ENCODE results near the gene CDS1. TPM values are rescaled to one million over a fixed set of nuclear protein-coding genes. Genes with fewer than 3 reads are reported as not detected.

Gene CDS1
- total and polyA plus RNA-seq, 2 experiments from 2014 or later, result 11.0 to 21.3 TPM

GRCh38 chr4:84573385-84574068 is 9.4 kb upstream of the CDS1 start:
- Histone ChIP-seq H3K27ac (no peak overlapping the region), H3K9me2 (replicated peaks; ENCODE audit: insufficient read depth) (no peaks in the 10 kb centered on the region), H2AFZ (no peak overlapping the region), H3K27me3 (no peaks in the 10 kb centered on the region), H3K36me3 (replicated peaks; ENCODE audit: insufficient read depth, low read depth) (no peaks in the 10 kb centered on the region), H3K9me3 (ENCODE audit: low read depth) (no peaks in the 10 kb centered on the region), H3K4me1 (ENCODE audit: insufficient read depth) (no peaks in the 10 kb centered on the region), H3K4me3 (no peak overlapping the region), H3K79me2 (no peaks in the 10 kb centered on the region), H4K20me1 (ENCODE audit: insufficient read depth, poor library complexity, severe bottlenecking) (no peaks in the 10 kb centered on the region), H3K4me2 (no peak overlapping the region)
- no peak for TF ChIP-seq EZH2 (IDR thresholded peaks at IDR 0.05; ENCODE audit: borderline replicate concordance)
- no peak for TF ChIP-seq CTCF (IDR thresholded peaks at IDR 0.05; ENCODE audit: poor library complexity)
- no peak for TF ChIP-seq EZH2phosphoT487 (IDR thresholded peaks at IDR 0.05; ENCODE audit: low read depth, severe bottlenecking, unreplicated experiment)
- DNase-seq (ENCODE audit: low spot score), result no peak
- WGBS (ENCODE audit: low lambda C conversion rate, missing lambda C conversion rate), result 86% methylated on average over 4 of the region's 4 CpGs

GRCh38 chr4:84574069-84574720 is 8.7 kb upstream of the CDS1 start:
- Histone ChIP-seq H3K4me3 (no peak overlapping the region), H3K79me2 (no peaks in the 10 kb centered on the region), H3K9me3 (ENCODE audit: low read depth) (no peaks in the 10 kb centered on the region), H3K4me2 (no peak overlapping the region), H3K4me1 (ENCODE audit: insufficient read depth) (no peaks in the 10 kb centered on the region), H3K9me2 (replicated peaks; ENCODE audit: insufficient read depth) (no peaks in the 10 kb centered on the region), H3K27ac (no peak overlapping the region), H3K36me3 (replicated peaks; ENCODE audit: insufficient read depth, low read depth) (no peaks in the 10 kb centered on the region), H4K20me1 (ENCODE audit: insufficient read depth, poor library complexity, severe bottlenecking) (no peaks in the 10 kb centered on the region), H3K27me3 (no peaks in the 10 kb centered on the region), H2AFZ (no peak overlapping the region)
- WGBS (ENCODE audit: low lambda C conversion rate, missing lambda C conversion rate), result 88% methylated on average over 6 of the region's 6 CpGs
- DNase-seq (ENCODE audit: low spot score), result no peak
- no peak for TF ChIP-seq EZH2 (IDR thresholded peaks at IDR 0.05; ENCODE audit: borderline replicate concordance)
- no peak for TF ChIP-seq EZH2phosphoT487 (IDR thresholded peaks at IDR 0.05; ENCODE audit: low read depth, severe bottlenecking, unreplicated experiment)
- no peak for TF ChIP-seq CTCF (IDR thresholded peaks at IDR 0.05; ENCODE audit: poor library complexity)

GRCh38 chr4:84578540-84579402 is 4.2 kb upstream of the CDS1 start:
- WGBS (ENCODE audit: low lambda C conversion rate, missing lambda C conversion rate), result 70% methylated on average over 4 of the region's 4 CpGs
- H3K4me1 ChIP-seq (ENCODE audit: insufficient read depth), result peaks cover 5% of the 10 kb centered on the region
- TF ChIP-seq EZH2 (IDR thresholded peaks at IDR 0.05; ENCODE audit: borderline replicate concordance), result no peak
- peak; percentile 59 for TF ChIP-seq CTCF (IDR thresholded peaks at IDR 0.05; ENCODE audit: poor library complexity)
- no peaks in the 10 kb centered on the region for H3K27me3 ChIP-seq
- H3K36me3 ChIP-seq (replicated peaks; ENCODE audit: insufficient read depth, low read depth), result no peaks in the 10 kb centered on the region
- no peak overlapping the region for H3K4me2 ChIP-seq
- H3K9me2 ChIP-seq (replicated peaks; ENCODE audit: insufficient read depth), result no peaks in the 10 kb centered on the region
- no peaks in the 10 kb centered on the region for H3K79me2 ChIP-seq
- no peaks in the 10 kb centered on the region for H3K9me3 ChIP-seq (ENCODE audit: low read depth)
- H4K20me1 ChIP-seq (ENCODE audit: insufficient read depth, poor library complexity, severe bottlenecking), result no peaks in the 10 kb centered on the region
- H3K27ac ChIP-seq, result no peak overlapping the region
- DNase-seq (ENCODE audit: low spot score), result peak; percentile 62
- no peak overlapping the region for H3K4me3 ChIP-seq
- H2AFZ ChIP-seq, result no peak overlapping the region
